Measurements from ENCODE around the gene GPC4.

Gene GPC4

DNA sequence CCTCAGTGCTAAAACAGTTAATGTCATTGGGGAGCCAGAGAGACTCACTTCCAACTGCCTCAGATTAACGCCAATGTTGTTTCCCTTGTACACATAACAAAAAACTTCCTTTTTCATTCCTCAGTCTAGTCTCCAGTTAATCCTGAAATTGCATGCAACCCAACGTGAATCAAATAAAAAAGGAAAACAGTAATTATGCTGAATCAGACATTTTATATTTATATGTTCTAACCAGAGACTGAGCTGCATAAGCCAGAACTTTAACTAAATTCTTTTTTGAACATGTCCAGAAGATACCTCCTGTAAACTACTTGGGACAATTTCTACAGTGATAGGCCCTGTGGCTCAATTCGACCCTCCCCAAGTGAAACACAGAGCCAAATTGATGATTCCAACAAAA, 4.7 kb downstream of the GPC4 start:
- DNase-seq (ENCODE audit: insufficient read length, low spot score) (no peak), FAIRE-seq (no peak)
- TF ChIP-seq, protein P1, sequence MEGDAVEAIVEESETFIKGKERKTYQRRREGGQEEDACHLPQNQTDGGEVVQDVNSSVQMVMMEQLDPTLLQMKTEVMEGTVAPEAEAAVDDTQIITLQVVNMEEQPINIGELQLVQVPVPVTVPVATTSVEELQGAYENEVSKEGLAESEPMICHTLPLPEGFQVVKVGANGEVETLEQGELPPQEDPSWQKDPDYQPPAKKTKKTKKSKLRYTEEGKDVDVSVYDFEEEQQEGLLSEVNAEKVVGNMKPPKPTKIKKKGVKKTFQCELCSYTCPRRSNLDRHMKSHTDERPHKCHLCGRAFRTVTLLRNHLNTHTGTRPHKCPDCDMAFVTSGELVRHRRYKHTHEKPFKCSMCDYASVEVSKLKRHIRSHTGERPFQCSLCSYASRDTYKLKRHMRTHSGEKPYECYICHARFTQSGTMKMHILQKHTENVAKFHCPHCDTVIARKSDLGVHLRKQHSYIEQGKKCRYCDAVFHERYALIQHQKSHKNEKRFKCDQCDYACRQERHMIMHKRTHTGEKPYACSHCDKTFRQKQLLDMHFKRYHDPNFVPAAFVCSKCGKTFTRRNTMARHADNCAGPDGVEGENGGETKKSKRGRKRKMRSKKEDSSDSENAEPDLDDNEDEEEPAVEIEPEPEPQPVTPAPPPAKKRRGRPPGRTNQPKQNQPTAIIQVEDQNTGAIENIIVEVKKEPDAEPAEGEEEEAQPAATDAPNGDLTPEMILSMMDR (IDR thresholded peaks at IDR 0.05; ENCODE audit: insufficient read depth, missing control alignments) = no peak

DNA sequence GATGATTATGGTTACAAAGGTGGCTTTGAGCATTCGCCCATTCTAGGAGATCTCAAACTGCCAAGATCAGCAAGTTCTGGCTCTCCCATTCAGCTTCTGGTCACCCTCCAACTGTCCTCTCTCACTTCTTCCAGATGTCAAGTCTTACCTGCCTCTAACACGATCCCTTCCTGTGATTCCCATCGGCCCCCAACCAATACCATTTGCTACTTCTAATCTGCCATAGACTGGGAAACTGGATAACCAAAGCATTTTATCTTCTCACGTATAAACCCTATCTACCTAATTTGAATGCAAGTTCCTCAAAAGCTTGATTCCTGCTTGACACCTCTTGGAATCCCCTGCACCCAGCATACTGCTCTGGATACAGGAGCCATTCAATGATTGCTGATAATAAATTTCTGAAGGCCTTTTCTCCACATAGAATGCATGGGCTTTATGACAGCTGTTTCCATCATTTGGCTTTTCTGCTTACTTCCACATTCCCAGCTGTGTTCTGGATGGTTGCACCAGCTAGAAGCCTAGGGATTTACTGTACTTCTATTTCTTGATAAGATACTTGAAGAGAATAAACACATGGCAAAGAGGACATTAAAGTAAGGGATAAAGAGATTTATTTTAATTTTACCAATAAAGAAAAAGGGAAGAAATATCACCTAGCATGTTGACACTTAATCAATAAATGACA, 9.6 kb downstream of the GPC4 start:
- TF ChIP-seq, protein P1 (IDR thresholded peaks at IDR 0.05; ENCODE audit: insufficient read depth, missing control alignments) = no peak
- DNase-seq (ENCODE audit: insufficient read length, low spot score) (no peak), FAIRE-seq (no peak)

DNA sequence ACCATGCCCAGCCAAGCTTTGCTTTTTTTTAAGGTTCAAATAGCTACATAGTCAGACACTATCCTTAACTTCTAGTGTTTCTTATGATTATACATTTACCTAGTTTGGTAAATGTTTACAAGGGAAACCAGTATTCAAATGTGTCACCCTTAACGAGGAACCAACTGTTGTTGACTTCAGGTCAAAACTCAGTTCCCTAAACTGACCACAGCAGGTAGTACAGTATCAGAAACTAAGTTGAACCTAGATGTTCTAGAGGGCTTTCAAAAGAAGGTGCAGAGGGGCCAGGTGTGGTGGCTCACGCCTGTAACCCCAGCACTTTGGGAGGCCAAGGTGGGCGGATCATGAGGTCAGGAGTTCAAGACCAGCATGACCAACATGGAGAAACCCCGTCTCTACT, 11.3 kb downstream of the GPC4 start:
- TF ChIP-seq, protein P1 (IDR thresholded peaks at IDR 0.05; ENCODE audit: insufficient read depth, missing control alignments) = no peak
- DNase-seq (ENCODE audit: insufficient read length, low spot score) (no peak), FAIRE-seq (no peak)

DNA sequence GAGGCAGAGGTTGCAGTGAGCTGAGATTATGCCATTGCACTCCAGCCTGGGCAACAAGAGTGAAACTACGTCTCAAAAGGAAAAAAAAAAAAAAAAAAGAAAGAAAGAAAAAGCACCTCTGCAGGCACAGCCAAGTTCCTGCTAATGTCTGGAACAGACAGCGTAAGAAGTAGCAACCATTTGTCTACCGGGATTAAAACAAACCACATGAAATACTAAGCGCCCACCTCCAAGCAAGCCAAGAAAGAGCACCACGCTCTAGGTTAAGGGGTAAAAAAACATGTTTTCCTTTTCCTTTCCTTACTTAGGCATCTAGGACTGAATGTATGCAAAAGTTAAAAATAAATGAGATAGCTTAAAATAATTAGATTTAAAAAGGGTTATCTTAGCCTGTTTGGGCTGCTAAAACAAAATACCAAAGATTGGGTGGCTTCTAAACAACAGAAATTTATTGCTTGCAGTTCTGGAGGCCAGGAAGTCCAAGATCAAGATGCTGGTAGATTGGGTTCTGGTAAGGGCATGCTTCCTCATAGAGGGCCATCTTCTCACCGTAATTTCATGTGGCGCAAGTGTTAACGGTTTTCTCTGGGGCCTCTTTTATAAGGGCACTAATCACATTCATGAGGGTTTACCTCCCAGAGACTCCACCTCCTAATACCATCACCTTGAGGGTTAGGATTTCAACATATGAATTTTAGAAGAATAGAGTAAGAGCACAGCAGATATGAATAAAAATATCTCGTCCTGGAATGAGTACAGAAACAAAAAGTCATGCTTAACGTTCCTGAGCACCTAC, 12.3 kb downstream of the GPC4 start:
- TF ChIP-seq, protein P1 (IDR thresholded peaks at IDR 0.05; ENCODE audit: insufficient read depth, missing control alignments) = no peak
- FAIRE-seq (no peak), DNase-seq (ENCODE audit: insufficient read length, low spot score) (no peak)

DNA sequence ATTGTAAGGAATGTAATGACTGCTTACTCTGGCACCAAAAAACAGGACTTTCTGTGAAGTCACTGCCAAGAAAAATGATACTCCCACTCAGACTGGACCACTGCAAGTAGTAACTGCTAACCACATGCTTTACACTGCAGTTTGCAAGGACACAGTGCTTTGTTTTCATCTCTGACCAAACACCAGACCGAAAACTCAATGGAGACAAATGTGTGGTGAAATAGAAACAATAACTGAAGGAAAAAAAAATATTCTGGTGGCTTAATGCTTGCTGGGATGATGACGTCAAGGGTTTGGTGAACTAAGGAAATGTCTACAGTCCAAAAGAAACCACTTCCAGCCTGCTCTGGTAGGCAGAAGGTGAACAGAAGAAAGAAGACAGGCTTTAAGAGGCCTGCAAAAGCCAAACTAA, 13.2 kb downstream of the GPC4 start:
- DNase-seq (ENCODE audit: insufficient read length, low spot score) (no peak), FAIRE-seq (no peak)
- TF ChIP-seq, protein P1 (IDR thresholded peaks at IDR 0.05; ENCODE audit: insufficient read depth, missing control alignments) = no peak

DNA sequence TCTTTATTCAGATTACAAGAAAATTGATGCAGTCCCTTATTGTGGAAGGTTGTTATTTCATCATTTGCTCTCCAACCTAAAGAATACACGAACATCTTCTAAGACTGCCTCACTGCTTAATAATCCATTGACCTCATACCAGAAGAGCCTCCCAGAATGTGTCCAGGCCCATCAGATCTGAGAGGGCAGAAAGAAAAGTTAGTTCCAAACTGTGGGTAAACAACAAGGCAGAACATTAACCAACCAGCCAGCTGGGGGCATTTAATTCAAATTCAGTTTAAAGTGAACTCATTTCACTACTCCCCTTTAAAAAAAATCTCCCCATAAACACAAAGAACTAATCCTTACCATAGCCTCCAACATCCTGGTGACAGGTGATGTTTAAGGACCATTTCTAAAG, 13.8 kb downstream of the GPC4 start:
- DNase-seq (ENCODE audit: insufficient read length, low spot score) (no peak), FAIRE-seq (no peak)
- TF ChIP-seq, protein P1 (IDR thresholded peaks at IDR 0.05; ENCODE audit: insufficient read depth, missing control alignments) = no peak

DNA sequence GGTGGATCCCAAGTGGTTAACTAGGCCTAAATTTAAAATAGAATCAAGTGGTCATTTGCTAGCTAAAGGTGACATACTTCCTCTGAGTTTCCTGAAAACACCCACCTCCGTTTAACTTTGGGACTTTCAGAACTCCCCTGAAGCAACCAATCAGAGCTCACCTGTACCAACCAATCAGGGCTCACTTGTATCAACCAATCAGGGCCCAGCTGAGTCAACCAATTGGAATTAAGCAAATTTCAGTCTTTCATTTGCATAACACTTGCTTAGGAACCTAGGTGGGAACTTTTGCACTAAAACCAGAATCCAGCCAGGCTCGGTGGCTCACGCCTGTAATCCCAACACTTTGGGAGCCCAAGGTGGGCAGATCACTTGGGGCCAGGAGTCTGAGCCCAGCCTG, 15.9 kb downstream of the GPC4 start:
- DNase-seq (ENCODE audit: insufficient read length, low spot score) (no peak), FAIRE-seq (no peak)
- TF ChIP-seq, protein P1 (IDR thresholded peaks at IDR 0.05; ENCODE audit: insufficient read depth, missing control alignments) = no peak

All from D721Med (cell line).